ENCODE measurements around the gene ZC3H12A. TPM values are rescaled to one million over a fixed set of nuclear protein-coding genes. Genes with fewer than 3 reads are reported as not detected.

ZC3H12A gene
- total and polyA plus RNA-seq, 9 donors = 1.4 to 86.6 (median 6.8) TPM

GRCh38 chr1:37485902-37486679 lies 11.7 kb downstream of the ZC3H12A start:
- H3K4me3 ChIP-seq = no peak overlapping the region
- H3K27ac ChIP-seq = peak overlapping the region in 1 of 2 donors; percentile 57
- no peaks in the 10 kb centered on the region for H3K36me3 ChIP-seq
- WGBS, 3 donors = 36 to 51% (median 49%) methylated on average over 4 to 6 of the region's 6 CpGs
- H3K4me1 ChIP-seq (ENCODE audit: insufficient read depth) = no peaks in the 10 kb centered on the region
- TF ChIP-seq CTCF (IDR thresholded peaks at IDR 0.05) (no peak), EP300 (IDR thresholded peaks at IDR 0.05) (no peak), POLR2A (IDR thresholded peaks at IDR 0.05) (no peak)
- H3K27me3 ChIP-seq = no peaks in the 10 kb centered on the region
- intact Hi-C loops (cut with DNase I) = loop anchor here (1.0 to 2.0 kb wide), 2 partner anchors 29 to 31 kb away; no protein-coding TSS in a partner anchor
- no peaks in the 10 kb centered on the region for H3K9me3 ChIP-seq
- peak in 1 of 5 donors; percentile 13 for DNase-seq

GRCh38 chr1:37486680-37487618 lies 12.6 kb downstream of the ZC3H12A start:
- peak overlapping the region in 1 of 2 donors; percentile 57 for H3K27ac ChIP-seq
- H3K27me3 ChIP-seq = no peaks in the 10 kb centered on the region
- no peaks in the 10 kb centered on the region for H3K9me3 ChIP-seq
- no peaks in the 10 kb centered on the region for H3K36me3 ChIP-seq
- TF ChIP-seq POLR2A (IDR thresholded peaks at IDR 0.05) (no peak), EP300 (IDR thresholded peaks at IDR 0.05) (no peak), CTCF (IDR thresholded peaks at IDR 0.05) (peak; percentile 91 to 95 (median 92))
- 22 to 30% (median 25%) methylated on average over 8 to 10 of the region's 10 CpGs for WGBS, 3 donors
- intact Hi-C loops (cut with DNase I) = loop anchor here (1.0 to 2.0 kb wide), 2 partner anchors 30 to 32 kb away; no protein-coding TSS in a partner anchor
- peak; percentile 63 to 87 (median 81) for DNase-seq
- no peak overlapping the region for H3K4me3 ChIP-seq
- H3K4me1 ChIP-seq (ENCODE audit: insufficient read depth) = no peaks in the 10 kb centered on the region

- Histone ChIP-seq H3K27me3 (no peaks in the 10 kb centered on the region), H3K4me3 (no peak overlapping the region), H3K9me3 (no peaks in the 10 kb centered on the region), H3K27ac (no peak overlapping the region), H3K4me1 (ENCODE audit: insufficient read depth) (no peaks in the 10 kb centered on the region), H3K36me3 (no peaks in the 10 kb centered on the region)
- intact Hi-C loops (cut with DNase I) = loop anchor here in 3 of 4 donors (2.0 kb wide), 1 partner anchor 33 kb away; no protein-coding TSS in a partner anchor
- TF ChIP-seq POLR2A (IDR thresholded peaks at IDR 0.05) = no peak
- no peak for TF ChIP-seq EP300 (IDR thresholded peaks at IDR 0.05)
- no peak for TF ChIP-seq CTCF (IDR thresholded peaks at IDR 0.05)
- WGBS, 3 donors = 80 to 91% (median 86%) methylated on average over 5 of the region's 5 CpGs
- no peak for DNase-seq
Observed at GRCh38 chr1:37487619-37487984, 13.2 kb downstream of the ZC3H12A start.

- no peaks in the 10 kb centered on the region for H3K9me3 ChIP-seq
- H3K4me3 ChIP-seq = no peak overlapping the region
- intact Hi-C loops (cut with DNase I) = no loop called here
- H3K27me3 ChIP-seq = no peaks in the 10 kb centered on the region
- 76 to 92% (median 90%) methylated on average over 2 of the region's 2 CpGs for WGBS, 3 donors
- TF ChIP-seq EP300 (IDR thresholded peaks at IDR 0.05) (no peak), POLR2A (IDR thresholded peaks at IDR 0.05) (no peak), CTCF (IDR thresholded peaks at IDR 0.05) (no peak)
- no peaks in the 10 kb centered on the region for H3K36me3 ChIP-seq
- no peak overlapping the region for H3K27ac ChIP-seq
- H3K4me1 ChIP-seq (ENCODE audit: insufficient read depth) = no peaks in the 10 kb centered on the region
- DNase-seq = no peak
Observed at GRCh38 chr1:37493336-37494098, 19.1 kb downstream of the ZC3H12A start.

Data from ovary (tissue), 9 donors.